Activated T-cell treated with anti-CD3 and anti-CD28 coated beads, Interleukin-2, amount 50 U/mL, for 1 hour (primary cell): ENCODE data around the gene LDLR.
"Not testable (repeated sequence)": the region's sequence is repeated elsewhere in the genome, so short reads cannot be mapped to it uniquely, and the experiment has no call there.

Experiments used
- DNase-seq: peaks from one replicate; pipeline ENCODE4 v3.0.0-alpha.2; 2020

LDLR gene

DNA sequence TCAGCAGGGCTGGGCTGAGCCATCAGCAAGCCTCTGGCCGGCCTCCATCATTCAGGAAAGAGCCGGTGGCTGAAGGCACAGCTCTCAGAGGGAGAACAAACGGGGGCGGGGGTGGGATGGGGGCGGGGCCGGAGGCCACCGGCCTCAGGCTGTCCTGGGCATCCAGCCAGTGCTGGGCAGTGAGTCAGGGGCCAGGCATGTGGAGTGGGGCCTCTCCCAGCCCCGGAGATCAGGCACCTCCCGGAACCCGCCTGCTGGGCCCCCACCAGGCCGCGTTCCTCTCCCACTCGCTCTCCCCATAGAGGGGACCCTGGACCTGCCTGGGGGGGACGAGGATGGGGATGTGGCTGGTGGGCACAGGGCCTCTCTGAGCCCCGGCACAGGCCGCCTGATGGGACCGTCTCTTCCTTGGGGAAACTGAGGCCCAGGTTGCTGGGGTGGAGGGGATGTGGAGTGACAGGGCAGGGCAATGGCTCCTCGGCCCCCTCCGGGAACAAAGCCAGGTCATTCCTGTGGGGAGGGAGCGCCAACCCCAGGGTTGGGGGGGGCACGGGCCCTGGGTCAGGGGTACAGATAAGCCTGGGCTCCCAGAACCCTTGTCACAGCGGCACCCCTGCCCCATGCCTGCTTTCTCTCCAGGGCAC lies 53.4 kb downstream of the LDLR start:
- no peak for DNase-seq

DNA sequence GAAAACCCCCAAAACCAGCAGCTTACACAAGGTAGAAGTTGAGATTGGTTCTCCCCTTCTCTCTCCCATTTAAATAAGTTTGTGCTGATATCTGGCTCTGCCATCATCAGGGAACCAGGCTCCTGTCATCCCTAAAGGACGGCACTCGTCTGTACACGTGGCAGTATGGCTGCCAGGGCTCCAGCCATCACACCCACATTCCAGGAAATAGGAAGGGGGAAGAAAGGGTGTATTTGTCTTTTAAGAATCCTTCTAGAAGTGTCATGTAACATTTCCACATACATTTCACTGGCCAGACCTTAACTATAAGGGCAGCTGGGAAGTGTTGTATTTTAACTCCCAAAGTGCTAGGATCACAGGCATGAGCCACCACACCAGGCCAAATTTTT lies 56.3 kb downstream of the LDLR start:
- DNase-seq = no peak

DNA sequence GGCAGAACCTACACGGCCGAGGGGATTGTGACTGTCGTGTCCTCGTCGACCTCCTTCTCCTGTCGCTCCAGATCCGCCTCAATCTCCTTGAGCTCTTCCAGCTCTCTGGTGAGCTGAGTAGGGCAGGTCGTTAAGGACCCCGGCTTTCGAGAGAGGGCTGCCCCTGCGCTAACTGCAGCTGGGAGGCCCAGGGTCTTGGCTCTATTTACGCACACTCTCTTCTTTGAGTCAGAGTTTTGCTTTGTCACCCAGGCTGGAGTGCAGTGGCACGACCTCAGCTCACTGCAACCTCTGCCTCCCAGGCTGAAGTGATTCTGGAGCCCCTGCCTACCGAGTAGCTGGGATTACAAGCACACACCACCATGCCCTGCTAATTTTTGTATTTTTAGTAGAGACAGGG lies 58.7 kb downstream of the LDLR start:
- no peak for DNase-seq

DNA sequence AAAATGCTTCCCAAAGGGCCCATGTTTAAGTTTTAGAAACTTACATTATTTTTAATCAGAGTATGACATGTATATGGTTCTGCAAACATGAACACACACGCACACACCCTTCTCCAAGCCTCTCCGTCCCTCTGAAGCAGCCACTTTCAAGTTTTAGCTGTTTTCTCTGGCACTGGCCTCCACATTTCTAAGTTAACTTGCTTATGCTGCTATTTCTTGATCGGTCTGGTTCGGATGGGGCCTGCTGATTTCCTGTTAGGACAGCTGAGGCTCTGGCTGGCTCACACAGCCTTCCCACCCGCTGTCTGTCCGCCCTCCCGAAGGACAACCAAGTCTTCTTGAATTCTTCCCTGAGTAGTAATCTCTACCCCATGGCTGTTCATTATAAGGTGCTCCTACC lies 61.9 kb downstream of the LDLR start:
- DNase-seq = no peak

DNA sequence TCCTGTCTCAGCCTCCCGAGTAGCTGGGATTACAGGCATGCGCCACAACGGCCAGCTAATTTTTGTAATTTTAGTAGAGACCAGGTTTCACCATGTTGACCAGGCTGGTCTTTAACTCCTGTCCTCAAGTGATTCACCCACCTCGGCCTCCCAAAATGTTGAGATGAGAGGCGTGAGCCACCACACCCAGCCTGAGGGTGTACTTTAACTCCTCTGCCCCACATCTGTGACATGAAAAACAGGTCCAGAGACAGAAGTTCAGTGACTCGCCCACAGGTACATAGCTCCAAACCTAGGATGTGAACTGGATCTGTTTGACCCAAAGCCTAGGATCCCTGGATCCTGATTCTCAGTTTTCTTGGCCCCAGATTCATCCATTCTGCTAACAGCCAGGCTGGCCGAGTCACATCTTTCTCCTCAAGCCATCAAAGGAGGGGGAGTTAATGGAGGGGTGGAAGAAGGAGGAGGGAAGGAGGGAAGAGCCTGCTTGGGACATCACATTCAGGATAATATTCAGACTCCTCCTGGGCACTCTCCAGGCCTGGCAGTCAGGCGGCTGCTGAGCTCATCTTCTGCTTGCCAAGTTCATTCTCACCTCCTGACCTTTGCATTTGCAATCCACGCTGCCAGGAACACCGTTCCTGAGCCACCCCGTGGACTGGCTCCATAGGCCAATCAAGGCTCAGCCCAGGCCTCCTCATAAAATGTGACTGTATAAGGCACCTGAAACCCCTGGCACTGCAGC lies 63.2 kb downstream of the LDLR start:
- no peak for DNase-seq

DNA sequence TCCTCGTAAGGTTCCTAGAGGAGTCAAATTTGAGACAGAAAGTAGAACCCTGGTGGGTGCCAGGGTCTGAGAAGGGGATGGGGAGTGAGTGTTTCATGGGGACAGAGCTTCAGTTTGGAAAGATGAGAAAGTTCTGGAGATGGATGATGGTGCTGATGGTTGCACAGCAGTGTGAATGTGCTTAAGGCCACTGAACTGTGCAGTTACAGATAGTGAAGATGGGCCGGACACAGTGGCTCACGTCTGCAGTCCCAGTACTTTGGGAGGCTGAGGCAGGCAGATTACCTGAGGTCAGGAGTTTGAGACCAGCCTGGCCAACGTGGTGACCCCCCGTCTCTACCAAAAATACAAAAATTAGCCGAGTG lies 65.4 kb downstream of the LDLR start:
- DNase-seq = no peak

DNA sequence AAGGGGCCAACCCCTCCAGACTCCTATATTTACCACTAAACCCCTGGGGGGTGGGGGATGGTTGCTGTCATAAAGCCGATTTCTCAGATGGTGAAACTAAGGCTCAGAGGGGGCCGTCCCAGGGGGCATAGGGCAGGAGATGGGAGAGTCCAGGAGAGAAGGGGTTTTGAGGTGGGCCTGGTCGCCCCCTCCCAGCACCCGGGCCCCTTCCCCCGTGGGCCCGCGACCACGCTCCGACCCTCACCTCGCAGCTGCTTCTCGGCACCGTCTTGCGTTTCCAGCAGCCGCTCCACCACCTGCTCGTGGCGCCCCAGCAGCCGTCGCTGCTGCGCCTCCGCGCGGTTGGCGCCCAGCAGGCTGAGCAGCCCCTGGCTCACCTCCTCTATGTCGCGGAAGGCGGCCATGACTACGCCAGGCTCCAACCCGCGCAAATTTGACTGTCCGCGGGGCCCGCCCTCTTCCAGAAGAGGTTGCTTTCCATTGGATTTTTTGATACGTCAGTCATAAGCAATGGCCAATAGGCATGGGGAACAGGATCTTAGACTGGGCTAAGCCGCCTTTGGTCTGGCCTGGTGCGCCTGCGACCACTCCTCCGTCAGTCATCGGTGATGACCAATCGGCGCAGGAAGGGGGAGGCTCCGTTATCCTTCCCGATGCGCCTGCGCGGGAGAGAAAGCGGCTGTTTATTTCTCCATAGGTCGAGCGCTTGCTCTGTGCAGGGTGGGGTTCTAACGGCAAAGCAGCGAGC lies 66.3 kb downstream of the LDLR start, which contains the start of gene SPC24:
SPC24 (minus strand) TSS at position 410 of the 748 bp plus-strand sequence; CDS start at position 404, 6 bp downstream.
- peak; percentile 85 for DNase-seq

DNA sequence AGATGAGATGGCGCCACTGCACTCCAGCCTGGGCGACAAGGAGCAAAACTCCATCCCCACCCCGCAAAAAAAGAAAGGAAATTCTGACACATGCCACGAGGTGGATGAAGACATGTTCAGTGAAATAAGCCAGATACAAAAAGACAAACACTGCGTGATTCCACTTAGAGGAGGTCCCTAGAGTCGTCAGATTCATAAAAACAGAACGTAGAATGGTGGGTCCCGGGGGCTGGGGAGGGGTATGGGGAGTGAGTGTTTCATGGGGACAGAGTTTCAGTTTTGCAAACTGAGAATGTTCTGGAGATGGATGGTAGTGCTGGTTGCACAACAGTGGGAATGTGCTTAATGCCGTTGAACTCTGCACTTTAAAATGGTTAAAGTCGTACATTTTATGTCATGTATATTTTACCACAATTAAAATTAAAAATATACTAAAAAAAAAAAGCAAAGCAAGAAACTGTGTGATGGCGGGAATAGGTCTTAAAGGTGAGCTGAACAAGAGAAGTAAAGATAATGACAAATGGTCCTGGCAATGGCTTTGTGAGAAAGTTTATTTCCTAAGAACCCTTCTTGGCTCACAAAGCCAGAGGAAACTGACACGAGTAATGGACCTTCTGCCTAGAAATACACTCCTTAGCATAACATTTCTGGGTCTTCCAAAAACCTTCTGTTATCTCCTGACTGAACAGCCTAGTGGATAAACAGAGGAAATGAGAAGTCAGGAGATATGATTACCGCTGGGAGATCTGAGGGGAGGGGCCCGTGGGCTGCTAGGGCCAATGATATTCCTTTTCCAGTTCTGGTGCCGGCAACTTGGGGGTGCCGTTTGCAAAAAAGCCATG lies 70.6 kb downstream of the LDLR start:
- DNase-seq = no peak

DNA sequence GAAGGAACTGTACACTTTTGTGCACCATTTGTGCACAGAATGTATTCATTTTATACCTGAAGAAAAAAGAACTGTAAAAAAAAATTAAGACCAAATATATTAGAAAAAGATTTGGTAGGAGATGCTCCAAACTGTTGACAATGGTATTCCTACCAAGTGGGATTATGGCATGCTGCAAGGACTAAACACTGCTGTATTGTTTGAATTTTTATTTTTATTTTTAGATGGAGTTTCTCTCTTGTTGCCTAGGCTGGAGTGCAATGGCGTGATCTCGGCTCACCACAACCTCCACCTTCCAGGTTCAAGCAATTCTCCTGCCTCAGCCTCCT lies 71.1 kb downstream of the LDLR start:
- DNase-seq = not testable (repeated sequence)

DNA sequence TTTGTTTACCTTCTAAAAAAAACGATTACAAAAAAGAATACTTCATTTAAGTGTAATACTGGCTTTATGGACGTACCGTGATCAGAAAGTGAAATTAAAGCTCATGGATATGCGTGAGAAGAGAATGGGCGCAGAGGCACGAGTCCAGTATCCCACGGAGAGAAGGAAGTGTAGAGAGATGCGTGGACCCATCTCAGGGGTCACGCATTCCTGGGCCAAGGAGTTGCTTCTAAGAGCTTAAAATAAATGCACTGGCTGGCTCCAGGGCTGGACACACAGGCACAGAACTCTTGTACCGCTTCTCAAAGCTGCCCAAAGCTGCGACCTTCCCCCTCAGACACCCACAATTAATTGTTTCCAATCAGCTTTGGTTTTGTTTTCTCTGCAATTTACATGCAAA lies 75.0 kb downstream of the LDLR start:
- DNase-seq = no peak

DNA sequence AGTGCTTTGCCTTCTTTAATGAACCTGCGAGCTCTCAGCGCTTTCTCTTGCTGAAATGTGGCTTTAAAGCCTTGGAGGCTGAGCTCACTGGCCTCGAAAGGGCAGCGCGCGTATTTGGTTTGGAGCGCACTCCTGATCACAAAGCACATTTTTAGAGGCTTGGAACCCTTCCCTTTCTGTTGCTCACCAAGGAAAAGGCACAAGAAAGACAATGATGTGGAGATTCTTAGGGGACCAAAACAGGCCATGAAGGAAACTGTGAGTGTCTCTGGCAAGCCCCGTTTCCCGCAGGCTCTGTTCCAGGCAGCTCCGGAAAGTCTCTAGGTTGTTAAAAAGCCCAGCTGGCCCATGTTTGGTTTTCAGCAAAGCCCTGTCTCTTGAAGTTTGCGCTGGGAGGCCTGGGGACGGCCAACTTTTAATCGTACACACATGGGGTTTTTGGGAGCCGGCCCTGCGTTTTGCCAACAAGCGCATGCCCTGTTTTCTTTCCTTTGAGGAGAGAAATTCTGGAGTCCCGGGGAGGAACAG lies 75.7 kb downstream of the LDLR start:
- no peak for DNase-seq

DNA sequence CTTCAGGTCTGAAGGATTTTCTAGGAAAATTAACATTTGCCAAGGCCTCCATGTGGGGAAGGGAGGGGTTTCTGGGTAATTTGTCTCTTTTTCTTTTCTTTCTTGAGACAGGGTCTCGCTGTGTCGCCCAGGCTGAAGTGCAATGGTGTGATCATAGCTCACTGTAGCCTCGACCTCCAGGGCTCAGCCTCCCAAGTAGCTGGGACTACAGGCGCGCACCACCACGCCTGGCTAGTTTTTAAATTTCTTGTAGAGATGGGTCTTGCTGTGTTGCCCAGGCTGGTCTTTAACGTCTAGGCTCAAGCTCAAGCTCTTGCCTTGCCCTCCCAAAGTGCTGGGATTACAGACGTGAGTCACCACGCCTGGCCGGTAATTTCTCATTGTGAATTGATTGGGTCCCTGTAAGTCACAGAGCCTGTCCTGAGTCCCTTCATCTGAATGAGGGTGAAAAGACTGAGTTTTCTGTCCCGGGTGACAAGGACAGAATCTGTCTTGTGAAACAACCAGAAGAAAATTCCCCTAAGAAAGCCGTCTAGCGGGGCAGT lies 76.3 kb downstream of the LDLR start:
- DNase-seq = no peak

DNA sequence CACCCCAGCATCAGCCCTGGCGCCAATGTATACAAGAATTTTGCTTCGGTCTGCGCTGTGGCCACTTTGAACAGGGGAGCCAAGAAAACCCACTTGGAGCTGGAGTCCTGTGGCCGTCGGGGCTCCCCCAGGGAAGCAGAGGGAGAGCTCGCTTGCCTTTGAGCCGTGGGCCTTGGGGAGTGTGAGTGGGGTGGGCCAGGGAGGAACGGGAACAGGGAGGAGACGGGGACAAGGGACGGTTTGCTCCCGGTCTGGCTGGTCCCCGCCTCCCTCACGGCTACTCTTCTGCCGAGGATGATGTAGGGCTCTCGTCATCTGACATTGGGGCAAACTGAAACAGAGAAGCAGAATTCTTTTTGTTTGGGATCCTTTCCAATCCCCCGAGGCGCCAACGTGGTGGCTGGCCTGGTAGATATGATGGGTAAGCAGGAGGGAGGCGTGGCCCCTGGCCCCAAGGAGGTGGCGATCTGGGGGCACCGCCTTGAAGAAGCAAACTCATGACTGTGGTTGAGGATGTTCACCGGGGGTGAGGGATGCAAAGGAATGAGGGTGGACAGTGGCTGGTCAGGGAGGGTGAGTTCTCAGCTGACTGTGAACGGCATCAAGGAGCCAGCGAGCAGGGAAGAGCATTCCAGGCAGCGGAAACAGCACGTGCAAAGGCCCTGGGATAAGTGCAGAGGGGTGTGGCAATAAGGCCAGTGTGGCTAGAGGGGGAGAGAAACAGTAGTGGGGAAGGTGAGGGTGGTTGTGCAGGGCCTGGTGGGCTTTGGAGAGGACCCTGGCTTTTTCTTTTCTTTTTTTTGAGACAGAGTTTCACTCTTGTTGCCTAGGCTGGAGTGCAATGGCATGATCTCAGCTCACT lies 77.2 kb downstream of the LDLR start:
- DNase-seq = no peak

DNA sequence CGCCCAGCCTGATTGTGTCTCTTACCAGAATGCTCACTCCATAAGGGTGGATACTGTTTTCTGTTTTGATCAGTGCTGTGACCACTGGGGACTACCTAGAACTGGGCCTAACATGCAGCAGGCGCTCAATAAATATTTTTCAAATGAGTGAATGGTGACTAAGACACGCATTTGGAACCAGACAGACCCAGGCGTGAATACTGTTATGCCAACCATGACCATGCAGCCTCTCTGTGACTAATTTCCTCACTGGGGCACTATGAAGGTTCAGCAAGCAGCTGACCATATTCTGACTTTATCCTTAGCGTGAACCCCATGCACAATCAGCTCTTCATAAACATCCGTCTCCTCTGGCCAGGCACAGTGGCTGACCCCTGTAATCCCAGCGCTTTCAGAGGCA lies 79.3 kb downstream of the LDLR start:
- DNase-seq = no peak

DNA sequence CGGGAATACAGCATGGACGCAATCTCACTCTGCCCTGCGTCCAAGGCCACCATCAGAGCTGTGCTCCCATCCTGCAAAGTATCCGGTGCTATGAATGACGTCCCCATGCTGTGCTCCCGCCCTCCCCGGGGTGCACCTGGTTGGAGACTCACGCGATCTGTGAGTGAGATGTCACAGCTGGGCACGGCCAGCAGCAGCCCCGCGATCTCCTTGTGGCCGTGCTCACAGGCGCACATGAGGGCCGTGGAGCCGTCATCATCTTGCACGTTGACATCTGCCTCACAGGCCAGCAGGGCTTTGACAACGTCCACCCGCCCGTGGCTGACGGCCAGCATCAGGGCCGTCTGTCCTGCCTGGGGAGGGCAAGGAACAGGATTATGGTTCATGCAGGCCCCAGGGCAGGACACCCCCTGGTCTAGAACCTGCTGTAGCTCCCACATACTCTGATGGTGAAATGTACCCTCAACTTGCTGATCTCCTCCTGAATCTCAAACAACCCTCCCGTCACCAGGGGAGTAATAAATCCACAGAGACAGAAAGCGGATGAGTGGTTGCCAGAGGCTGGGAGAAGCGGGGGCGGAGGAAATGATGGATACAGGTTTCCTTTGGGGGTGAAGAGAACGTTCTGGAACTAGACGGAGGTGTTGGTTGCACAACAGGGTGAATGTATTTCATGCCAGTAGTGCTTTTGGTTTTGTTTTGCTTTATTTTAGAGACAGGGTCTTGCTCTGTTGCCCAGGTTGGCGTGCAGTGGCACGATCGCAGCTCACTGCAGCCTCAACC lies 80.8 kb downstream of the LDLR start:
- DNase-seq = no peak

DNA sequence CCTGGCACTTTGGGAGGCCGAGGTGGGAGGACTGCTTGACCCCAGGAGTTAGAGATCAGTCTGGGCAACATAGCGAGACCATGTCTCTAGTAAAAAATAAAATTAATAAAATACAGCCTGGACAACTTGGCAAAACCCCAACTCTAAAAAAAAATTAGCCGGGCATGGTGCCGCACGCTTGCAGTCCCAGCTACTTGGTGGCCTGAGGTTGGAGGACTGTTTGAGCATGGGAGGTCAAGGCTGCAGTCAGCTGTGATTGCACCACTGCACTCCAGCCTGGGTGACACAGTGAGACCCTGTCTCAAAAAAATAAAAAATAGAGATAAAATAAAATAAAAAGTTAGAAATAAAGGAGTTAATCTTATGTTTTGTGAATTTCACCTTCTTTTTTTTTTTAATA lies 81.9 kb downstream of the LDLR start:
- no peak for DNase-seq

DNA sequence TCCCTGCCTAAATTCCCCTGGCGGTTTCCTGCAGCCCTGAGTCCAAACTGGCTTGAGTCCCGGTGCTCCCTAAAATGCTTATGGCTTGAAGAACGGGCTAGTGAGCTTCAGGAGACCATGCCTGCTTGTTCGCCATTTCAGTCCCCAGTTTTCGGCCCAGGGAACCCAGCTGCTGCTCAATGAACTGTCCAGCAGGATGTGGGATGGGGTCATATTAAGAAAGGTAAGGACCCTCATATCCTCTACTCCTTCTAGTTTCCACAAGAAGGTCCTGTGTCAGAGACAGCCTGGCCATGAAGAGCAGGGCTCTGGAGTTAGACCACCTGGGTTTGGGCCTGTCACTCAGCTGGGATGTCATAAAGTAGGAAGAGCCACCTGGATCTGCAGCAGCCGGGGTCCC lies 83.3 kb downstream of the LDLR start:
- no peak for DNase-seq

DNA sequence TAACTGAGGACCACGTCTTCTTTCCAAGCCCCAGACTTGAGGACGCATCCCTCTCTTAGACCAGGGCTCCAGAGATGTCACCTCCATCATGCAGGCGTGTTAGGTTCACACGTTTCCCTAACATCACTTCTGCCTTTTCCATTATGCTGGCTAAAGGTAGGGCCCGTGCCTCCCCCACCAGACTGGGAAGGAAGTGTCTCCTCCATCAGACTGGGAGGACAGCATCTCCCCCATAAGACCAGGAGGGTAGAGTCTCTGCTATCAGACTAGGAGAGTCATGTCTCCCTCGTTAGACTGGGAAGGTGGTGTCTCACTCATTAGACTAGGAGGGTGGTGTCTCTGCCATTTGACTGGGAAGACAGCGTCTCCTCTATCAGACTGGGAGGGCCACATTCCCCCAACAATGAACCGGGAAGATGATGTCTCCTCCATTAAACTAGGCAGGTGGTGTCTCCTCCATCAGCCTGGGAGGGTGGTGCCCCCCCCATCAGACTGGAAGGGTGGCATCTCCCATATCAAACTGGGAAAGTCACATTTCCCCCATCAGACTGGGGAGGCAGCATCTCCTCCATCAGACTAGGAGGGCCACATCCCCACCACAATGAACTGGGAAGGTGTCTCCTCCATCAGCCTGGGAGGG lies 84.4 kb downstream of the LDLR start:
- no peak for DNase-seq

DNA sequence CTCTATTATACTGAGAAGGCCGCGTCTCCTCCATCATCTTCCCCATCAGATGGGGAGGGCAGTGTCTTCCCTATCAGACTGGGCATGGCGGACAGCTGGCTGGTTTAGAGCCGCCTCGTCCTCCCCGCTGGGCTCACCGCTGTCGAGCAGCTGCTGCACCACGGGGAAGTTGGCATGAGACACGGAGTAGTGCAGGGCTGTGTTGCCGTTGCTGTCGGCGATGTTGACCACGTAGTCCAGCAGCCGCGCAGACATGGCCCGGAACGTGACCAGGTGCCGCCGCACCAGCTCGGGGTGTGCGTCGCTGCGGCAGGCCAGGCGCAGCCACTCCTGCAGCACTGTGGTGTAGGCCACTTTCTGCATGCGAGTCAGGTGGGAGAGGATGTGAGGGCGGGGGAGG lies 85.1 kb downstream of the LDLR start:
- no peak for DNase-seq

DNA sequence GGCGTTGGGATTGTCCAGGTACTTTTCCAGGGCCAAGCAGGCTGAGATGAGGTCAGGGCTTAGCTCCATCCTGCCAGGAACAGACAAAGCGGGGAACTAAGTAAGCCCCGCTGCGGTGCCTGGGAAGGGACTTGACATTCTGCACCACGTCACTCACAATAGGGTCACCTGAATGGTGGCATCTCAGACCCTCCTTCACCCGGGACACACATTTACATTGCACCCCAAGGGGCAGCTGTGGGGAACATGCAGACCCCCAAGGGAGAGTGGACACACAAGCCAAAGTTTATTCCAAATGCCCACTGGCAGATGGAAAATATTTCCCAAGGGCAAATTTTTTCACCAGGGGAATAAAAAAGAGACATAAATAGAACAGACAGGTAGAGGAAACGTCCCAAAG lies 86.7 kb downstream of the LDLR start:
- DNase-seq = no peak
